Glutamatergic neuron (in vitro differentiated cells): ENCODE measurements around the gene SCO2. TPM values are rescaled to one million over a fixed set of nuclear protein-coding genes. Genes with fewer than 3 reads are reported as not detected.

Experiments
- DNase-seq: peaks from one replicate; pipeline ENCODE4 v3.0.0; 2022
- H3K27ac Mint-ChIP-seq: one replicate; pipeline ENCODE4 v1.8.0; 2020; ENCODE audit warnings: mild to moderate bottlenecking, mixed read lengths, inconsistent platforms; ENCODE audit not compliant: unreplicated experiment
- H3K27me3 Mint-ChIP-seq: one replicate; pipeline ENCODE4 v1.8.0; 2020; ENCODE audit warnings: mild to moderate bottlenecking, moderate library complexity, mixed read lengths, inconsistent platforms; ENCODE audit not compliant: unreplicated experiment
- H3K36me3 Mint-ChIP-seq: one replicate; pipeline ENCODE4 v1.8.0; 2020; ENCODE audit warnings: mild to moderate bottlenecking, mixed read lengths, inconsistent platforms; ENCODE audit not compliant: unreplicated experiment
- H3K4me1 Mint-ChIP-seq: one replicate; pipeline ENCODE4 v1.8.0; 2020; ENCODE audit warnings: mild to moderate bottlenecking, low read depth, mixed read lengths, inconsistent platforms; ENCODE audit not compliant: unreplicated experiment
- H3K4me3 Mint-ChIP-seq: one replicate; pipeline ENCODE4 v1.8.0; 2020; ENCODE audit warnings: mild to moderate bottlenecking, mixed read lengths, inconsistent platforms; ENCODE audit not compliant: unreplicated experiment
- H3K9me3 Mint-ChIP-seq: one replicate; pipeline ENCODE4 v1.8.0; 2020; ENCODE audit warnings: mild to moderate bottlenecking, moderate library complexity, mixed read lengths, inconsistent platforms; ENCODE audit not compliant: unreplicated experiment
- CTCF ChIP-seq: fragments of 200-600 bp; sonication (generic); IDR thresholded peaks from one replicate; pipeline ENCODE4 v1.5.0; 2021; ENCODE audit not compliant: partially characterized antibody, unreplicated experiment
- total RNA-seq: library from RNA; stranded (reverse); fragmentation: NEBNext Ultra II Directional; extraction: Animal tissue kit (Norgen Biotek cat#: 25700); gene quantifications from one replicate; pipeline ENCODE4 v1.2.1, GENCODE V29; 2021; ENCODE audit not compliant: unreplicated experiment

Gene SCO2
- total RNA-seq, 1 donor from 2014 or later = 4.8 TPM

GRCh38 chr22:50571264-50572175 is 46.1 kb upstream of the SCO2 start:
- Mint-ChIP-seq H3K9me3 (peaks cover 11% of the 10 kb centered on the region), H3K4me3 (no peak overlapping the region), H3K27me3 (peaks cover 2% of the 10 kb centered on the region), H3K4me1 (no peaks in the 10 kb centered on the region), H3K36me3 (no peaks in the 10 kb centered on the region), H3K27ac (no peak overlapping the region)
- no peak for TF ChIP-seq CTCF
- DNase-seq = no peak

DNA sequence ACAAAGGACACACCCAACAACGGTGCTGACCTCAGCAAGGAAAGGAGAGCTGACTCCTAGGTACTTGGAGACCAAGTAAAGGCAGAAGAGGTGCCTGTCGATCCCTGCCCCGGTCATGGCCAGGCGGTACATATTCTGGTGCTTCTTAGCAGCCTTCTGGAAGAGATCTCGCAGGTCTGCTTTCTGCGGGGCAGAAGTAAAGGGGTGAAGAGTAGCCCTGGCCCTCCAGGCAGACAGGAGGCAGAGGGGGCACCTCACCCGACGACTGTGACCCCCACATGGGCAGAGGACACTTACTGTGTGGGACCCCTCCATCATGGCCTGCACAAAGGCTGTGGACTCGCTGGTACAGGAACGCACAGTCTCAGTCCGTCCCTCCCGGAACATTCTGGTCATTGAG is 45.5 kb upstream of the SCO2 start:
- DNase-seq = no peak
- no peaks in the 10 kb centered on the region for H3K4me1 Mint-ChIP-seq
- peaks cover 7% of the 10 kb centered on the region for H3K9me3 Mint-ChIP-seq
- no peak overlapping the region for H3K4me3 Mint-ChIP-seq
- TF ChIP-seq CTCF = no peak
- no peaks in the 10 kb centered on the region for H3K36me3 Mint-ChIP-seq
- H3K27ac Mint-ChIP-seq = no peak overlapping the region
- H3K27me3 Mint-ChIP-seq = peaks cover 2% of the 10 kb centered on the region

DNA sequence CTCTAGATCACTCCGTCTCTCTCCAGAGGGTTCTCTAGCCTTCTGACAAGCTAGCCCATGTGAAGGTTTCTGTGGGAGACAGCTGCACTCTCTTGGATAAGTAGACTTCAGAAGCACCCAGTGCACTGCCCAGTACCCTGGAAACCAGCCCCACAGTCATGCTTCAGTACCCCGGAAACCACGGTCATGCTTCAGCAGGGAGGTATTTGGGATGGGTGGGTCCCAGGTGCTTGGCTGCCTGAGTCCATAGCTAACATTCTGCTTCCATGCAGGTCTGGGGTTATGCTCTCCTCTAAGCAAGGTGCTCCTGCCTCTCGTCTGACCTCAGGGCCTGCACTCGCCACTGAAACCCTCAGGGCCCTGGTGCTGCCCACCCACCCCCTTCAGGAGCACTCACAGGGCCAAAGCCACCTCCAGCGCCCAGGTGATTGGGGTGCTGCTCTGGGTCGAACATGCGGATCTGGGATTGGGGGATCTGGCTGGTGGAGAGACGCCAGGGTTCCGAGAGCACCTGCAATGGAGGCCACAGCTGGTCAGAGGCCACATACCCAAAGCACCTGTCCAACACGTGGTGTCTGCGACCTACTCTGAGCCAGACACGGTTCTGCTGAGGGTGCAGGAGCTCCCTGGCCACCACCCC is 44.6 kb upstream of the SCO2 start:
- no peak for TF ChIP-seq CTCF
- DNase-seq = no peak
- Mint-ChIP-seq H3K4me3 (no peak overlapping the region), H3K27ac (no peak overlapping the region), H3K4me1 (no peaks in the 10 kb centered on the region), H3K27me3 (peaks cover 2% of the 10 kb centered on the region), H3K36me3 (no peaks in the 10 kb centered on the region), H3K9me3 (peaks cover 4% of the 10 kb centered on the region)

DNA sequence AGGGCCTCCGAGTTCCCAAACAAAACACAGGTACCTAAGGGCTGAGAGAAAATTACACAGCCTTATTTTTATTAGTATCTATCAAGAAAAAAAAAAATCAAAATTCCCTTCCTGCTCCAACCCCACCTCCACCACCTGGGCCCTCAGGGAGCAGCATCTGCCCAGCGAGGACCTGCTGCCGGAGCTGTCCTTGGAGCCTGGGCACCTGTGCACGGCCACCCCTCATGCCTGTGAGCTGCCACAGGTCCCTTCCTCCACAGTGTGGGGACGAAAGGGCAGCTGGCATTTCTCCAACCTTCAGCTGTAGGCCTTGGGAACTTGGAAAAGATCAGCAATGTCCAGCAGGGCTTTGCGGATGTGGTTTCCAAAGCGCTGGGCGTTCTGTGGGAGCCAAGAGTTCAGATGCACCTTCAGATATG is 43.7 kb upstream of the SCO2 start:
- H3K36me3 Mint-ChIP-seq = no peaks in the 10 kb centered on the region
- H3K27ac Mint-ChIP-seq = no peak overlapping the region

More for the DNA sequence above, 43.7 kb upstream of the SCO2 start:
- no peak overlapping the region for H3K4me3 Mint-ChIP-seq
- no peaks in the 10 kb centered on the region for H3K4me1 Mint-ChIP-seq
- H3K27me3 Mint-ChIP-seq = peaks cover 2% of the 10 kb centered on the region
- no peak for DNase-seq
- TF ChIP-seq CTCF = no peak
- peaks cover 4% of the 10 kb centered on the region for H3K9me3 Mint-ChIP-seq
